Fibroblast of lung (primary cell): Measurements from ENCODE around the gene SPPL2C. TPM values are rescaled to one million over a fixed set of nuclear protein-coding genes. Genes with fewer than 3 reads are reported as not detected.
A peak's percentile ranks its signal among the peaks of the same experiment; 100 is the strongest.

ENCODE experiments used
- DNase-seq, 2 donors: peaks; one replicate each; pipeline versions ENCODE4 v3.0.0 to v3.0.0-alpha.2; 2010; ENCODE audit warnings: low read depth in 2 of 2
- H2AFZ ChIP-seq: 2 replicates; pipeline ENCODE4 v1.5.1; 2012; ENCODE audit warnings: low read length, control low read depth, inconsistent platforms
- H3K27ac ChIP-seq: 2 replicates; pipeline ENCODE4 v1.5.1; 2011; ENCODE audit warnings: low read length, control low read depth; ENCODE audit not compliant: insufficient read depth
- H3K27me3 ChIP-seq: 2 replicates; pipeline ENCODE4 v1.5.1; 2011; ENCODE audit warnings: mild to moderate bottlenecking, low read length; ENCODE audit not compliant: control insufficient read depth, insufficient read depth
- H3K36me3 ChIP-seq: 2 replicates; pipeline ENCODE4 v1.5.1; 2011; ENCODE audit warnings: low read length; ENCODE audit not compliant: control insufficient read depth, insufficient read depth
- H3K4me1 ChIP-seq: 2 replicates; pipeline ENCODE4 v1.5.1; 2011; ENCODE audit warnings: low read length; ENCODE audit not compliant: control insufficient read depth, insufficient read depth; ENCODE audit errors: extremely low read depth
- H3K4me2 ChIP-seq: 2 replicates; pipeline ENCODE4 v1.5.1; 2011; ENCODE audit warnings: low read length, control low read depth; ENCODE audit not compliant: insufficient read depth; ENCODE audit errors: extremely low read depth
- H3K4me3 ChIP-seq, 4 experiments: fragments of 200-600 bp in 1 of 4; sonication (generic) in 1 of 4; replicated peaks in 1 of 4; 2 replicates each; pipeline ENCODE4 v1.5.1; 2011 to 2016; ENCODE audit warnings: low read length in 4 of 4, low read depth in 3 of 4, mild to moderate bottlenecking in 3 of 4, control low read depth in 2 of 4, inconsistent platforms in 1 of 4, mixed read lengths in 1 of 4; ENCODE audit not compliant: insufficient read depth in 1 of 4; ENCODE audit errors: control extremely low read depth in 1 of 4
- H3K79me2 ChIP-seq: 2 replicates; pipeline ENCODE4 v1.5.1; 2012; ENCODE audit warnings: mild to moderate bottlenecking, low read length, inconsistent platforms; ENCODE audit not compliant: control insufficient read depth, insufficient read depth
- H3K9ac ChIP-seq: 2 replicates; pipeline ENCODE4 v1.5.1; 2011; ENCODE audit warnings: mild to moderate bottlenecking, low read length, control low read depth; ENCODE audit not compliant: insufficient read depth
- H3K9me3 ChIP-seq: 2 replicates; pipeline ENCODE4 v1.5.1; 2012; ENCODE audit warnings: low read depth, low read length; ENCODE audit not compliant: control insufficient read depth, insufficient read depth
- H4K20me1 ChIP-seq: 2 replicates; pipeline ENCODE4 v1.5.1; 2011; ENCODE audit warnings: low read length; ENCODE audit not compliant: control insufficient read depth, insufficient read depth; ENCODE audit errors: extremely low read depth
- CTCF ChIP-seq, 2 donors: IDR thresholded peaks in 1 of 2; conservative IDR thresholded peaks in 1 of 2; 1 replicate in 1 of 2; 2 replicates in 1 of 2; pipeline ENCODE4 v1.5.1; 2011 to 2012; ENCODE audit warnings: low read length in 2 of 2, control low read depth in 1 of 2, inconsistent platforms in 1 of 2, low read depth in 1 of 2, mild to moderate bottlenecking in 1 of 2
- EZH2 ChIP-seq: IDR thresholded peaks from 2 replicates; pipeline ENCODE4 v1.5.1; 2012; ENCODE audit warnings: low read length, control low read depth, mild to moderate bottlenecking; ENCODE audit errors: missing control alignments
- polyA plus RNA-seq, 2 donors: library from polyadenylated mRNA; depleted of rRNA in 1 of 2; stranded (reverse) in 1 of 2; unstranded in 1 of 2; fragments of >200 nt; gene quantifications; 2 replicates each; pipeline ENCODE4 v1.2.1, GENCODE V29; 2011 to 2012; ENCODE audit warnings: missing spikeins in 1 of 2
- total RNA-seq: library from RNA; depleted of rRNA; stranded (reverse); fragments of >200 nt; gene quantifications from 2 replicates; pipeline ENCODE4 v1.2.1, GENCODE V29; 2014

The SPPL2C gene
- total and polyA plus RNA-seq, 2 donors (not counting 1 experiment from before 2014, with no cell fraction given), result not detected

DNA sequence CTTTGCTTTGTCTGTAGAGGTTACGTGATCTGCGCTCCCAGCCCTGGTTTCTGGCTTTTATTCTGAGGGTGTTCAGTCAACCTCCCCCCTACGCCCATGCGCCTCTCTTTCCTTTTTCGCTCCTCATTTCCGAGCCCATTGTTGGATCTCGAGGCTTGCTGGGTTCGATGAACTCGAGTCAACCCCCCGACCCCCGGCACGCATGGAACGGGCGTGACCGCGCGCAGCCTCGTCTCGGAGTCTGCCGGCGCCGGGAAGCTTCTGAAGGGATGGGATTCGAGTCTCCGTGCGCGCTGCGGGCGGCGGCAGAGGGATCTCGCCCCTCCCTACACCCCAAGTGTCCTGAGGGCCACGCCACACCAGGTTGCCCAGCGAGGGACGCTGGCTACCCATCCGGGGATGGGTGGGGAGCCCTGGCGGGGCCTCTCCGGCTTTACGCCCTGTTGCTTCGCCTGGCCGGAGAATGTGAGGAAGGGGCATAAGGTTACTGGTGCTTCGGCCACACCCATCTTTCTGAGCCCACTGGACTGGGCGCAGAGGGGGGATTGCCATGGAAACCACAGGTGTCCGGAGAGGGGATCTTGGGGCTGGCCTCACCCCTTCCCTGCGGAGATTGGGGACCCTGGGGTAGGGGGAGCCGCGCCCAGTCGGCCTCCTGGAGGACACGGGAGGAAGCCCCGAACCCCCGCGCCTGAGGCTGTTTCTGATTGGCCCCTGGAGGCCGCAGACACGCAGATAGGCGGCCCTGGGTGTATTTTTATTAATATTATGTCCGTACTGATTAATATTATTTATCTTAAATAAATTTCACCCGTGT lies 51.5 kb downstream of the SPPL2C start:
- peaks cover 25% of the 10 kb centered on the region for H3K27me3 ChIP-seq
- DNase-seq, result no peak
- H3K36me3 ChIP-seq, result no peaks in the 10 kb centered on the region
- H2AFZ ChIP-seq, result no peak overlapping the region
- TF ChIP-seq EZH2, result peak; percentile 59
- no peak for TF ChIP-seq CTCF (conservative IDR thresholded peaks at IDR 0.05 in 1 of 2, IDR thresholded peaks at IDR 0.05 in 1 of 2; ENCODE audit: low read depth in 1 of 2, low read length in 2 of 2)
- H3K4me1 ChIP-seq, result no peaks in the 10 kb centered on the region
- H3K27ac ChIP-seq, result no peak overlapping the region
- no peak overlapping the region for H3K9ac ChIP-seq
- H3K4me3 ChIP-seq, result no peak overlapping the region
- H3K9me3 ChIP-seq, result no peaks in the 10 kb centered on the region
- H3K4me2 ChIP-seq, result no peak overlapping the region
- no peaks in the 10 kb centered on the region for H4K20me1 ChIP-seq
- H3K79me2 ChIP-seq, result no peaks in the 10 kb centered on the region

Other genes with a start within 250 kb of the SPPL2C start
- gene CRHR1, start 60.6 kb upstream of the SPPL2C start, total RNA-seq, result not detected in 2 replicates
- gene CRHR1, start 60.6 kb upstream of the SPPL2C start, polyA plus RNA-seq, result not detected in 2 replicates
- 0.50 and 0.51 TPM in 2 replicates for gene MAPT, start 49.7 kb downstream of the SPPL2C start, total RNA-seq
- 0.09 and 0.17 TPM in 2 replicates for gene MAPT, start 49.7 kb downstream of the SPPL2C start, polyA plus RNA-seq
- not detected in 2 replicates for gene STH, start 154.4 kb downstream of the SPPL2C start, total RNA-seq
- not detected in 2 replicates for gene STH, start 154.4 kb downstream of the SPPL2C start, polyA plus RNA-seq